Measurements from ENCODE around the gene PCDH8.
"Not testable (repeated sequence)": the region's sequence is repeated elsewhere in the genome, so short reads cannot be mapped to it uniquely, and the experiment has no call there.

Gene PCDH8

GRCh38 chr13:52850396-52851136, 2.1 kb upstream of the PCDH8 start:
- no peak for DNase-seq

GRCh38 chr13:52850072-52850395, 1.6 kb upstream of the PCDH8 start:
- no peak for DNase-seq

- no peak for DNase-seq
Observed at GRCh38 chr13:52849291-52850071, 1.0 kb upstream of the PCDH8 start.

GRCh38 chr13:52847682-52848432, 583 bp downstream of the PCDH8 start:
- no peak for DNase-seq

GRCh38 chr13:52847322-52847681, 1.1 kb downstream of the PCDH8 start:
- no peak for DNase-seq

GRCh38 chr13:52846567-52847321, 1.7 kb downstream of the PCDH8 start:
- DNase-seq = no peak

GRCh38 chr13:52845766-52846566, 2.5 kb downstream of the PCDH8 start:
- no peak for DNase-seq

GRCh38 chr13:52845334-52845761, 3.1 kb downstream of the PCDH8 start:
- no peak for DNase-seq

- no peak for DNase-seq
Observed at GRCh38 chr13:52844836-52845235, 3.6 kb downstream of the PCDH8 start.

- DNase-seq = no peak
Observed at GRCh38 chr13:52842441-52842840, 6.0 kb downstream of the PCDH8 start.

GRCh38 chr13:52840066-52840465, 8.4 kb downstream of the PCDH8 start:
- no peak for DNase-seq

- no peak for DNase-seq
Observed at GRCh38 chr13:52838433-52839107, 9.9 kb downstream of the PCDH8 start.

- DNase-seq = no peak
Observed at GRCh38 chr13:52837850-52838249, 10.6 kb downstream of the PCDH8 start.

GRCh38 chr13:52835071-52835839, 13.2 kb downstream of the PCDH8 start:
- no peak for DNase-seq

GRCh38 chr13:52833296-52833875, 15.1 kb downstream of the PCDH8 start:
- no peak for DNase-seq

- no peak for DNase-seq
Observed at GRCh38 chr13:52832313-52832712, 16.1 kb downstream of the PCDH8 start.

GRCh38 chr13:52830946-52831345, 17.5 kb downstream of the PCDH8 start:
- DNase-seq = no peak

- DNase-seq = no peak
Observed at GRCh38 chr13:52827839-52828238, 20.6 kb downstream of the PCDH8 start.

- DNase-seq = not testable (repeated sequence)
Observed at GRCh38 chr13:52817886-52818285, 30.6 kb downstream of the PCDH8 start.

GRCh38 chr13:52815330-52815729, 33.1 kb downstream of the PCDH8 start:
- DNase-seq = no peak

Measured in stimulated activated naive CD4-positive, alpha-beta T cell treated with Interleukin-2 at 50 U/mL for 16 hours (primary cell).